Measurements from ENCODE around the gene TRIM47. TPM values are rescaled to one million over a fixed set of nuclear protein-coding genes. Genes with fewer than 3 reads are reported as not detected.

TRIM47 gene
- total and polyA plus RNA-seq, 2 of the 13 experiments (the other 11 are each of a cell fraction or from before 2014, with no cell fraction given) = 33.5 to 82.0 TPM

DNA sequence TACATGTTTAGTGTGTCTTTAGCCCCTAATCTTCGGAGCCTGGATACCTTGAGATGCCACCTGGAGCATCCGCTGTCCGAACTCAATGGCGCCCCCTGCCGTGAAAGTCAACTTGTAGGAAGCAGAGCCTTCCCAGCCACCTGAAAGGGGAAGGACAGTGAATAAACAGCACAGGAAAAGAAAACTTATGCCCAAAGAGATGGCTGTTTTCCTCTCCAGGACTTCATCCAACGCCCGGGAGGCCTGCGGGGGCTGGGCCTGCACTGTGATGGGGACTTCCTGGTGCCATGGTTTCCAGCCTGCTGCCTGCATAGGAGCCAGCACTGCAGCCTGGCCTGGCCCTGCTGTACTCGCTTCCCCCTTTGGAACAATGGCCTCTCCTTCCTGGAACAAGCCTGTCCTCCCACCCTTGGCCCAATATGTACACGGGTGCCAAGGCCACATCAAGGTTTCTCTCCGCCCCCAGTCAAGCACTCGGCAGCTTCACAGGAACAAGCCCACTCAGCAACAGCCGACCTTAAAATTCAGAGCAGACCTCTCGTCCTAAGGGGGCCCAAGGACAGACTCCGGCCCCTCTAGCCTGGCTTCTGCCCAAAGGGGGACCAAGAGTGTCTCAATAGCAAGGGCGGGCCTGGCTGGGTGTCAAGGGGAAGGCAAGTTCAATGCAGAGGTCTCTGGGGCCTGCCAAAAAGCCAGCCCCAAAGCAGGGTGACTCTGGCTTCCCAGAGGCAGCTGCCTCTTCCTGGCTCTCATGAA is 29.7 kb downstream of the TRIM47 start (continued):
- TF ChIP-seq ZNF775 (CRISPR knock-in tag; IDR thresholded peaks at IDR 0.05; ENCODE audit: borderline replicate concordance) (0 out of 2 replicates have a peak, but pooled peaks have one; percentile 75), SALL1 (CRISPR knock-in tag; IDR thresholded peaks at IDR 0.05) (peak; percentile 74), KLF9 (CRISPR knock-in tag; IDR thresholded peaks at IDR 0.05; ENCODE audit: low read depth) (no peak), MYC (CRISPR knock-in tag; IDR thresholded peaks at IDR 0.05; ENCODE audit: borderline replicate concordance) (0 out of 2 replicates have a peak, but pooled peaks have one; percentile 30), GATA4 (IDR thresholded peaks at IDR 0.05; ENCODE audit: borderline replicate concordance, low read depth) (no peak), ZNF607 (CRISPR knock-in tag; IDR thresholded peaks at IDR 0.05; ENCODE audit: borderline replicate concordance) (peak; percentile 64; the same call in 1 of the 2 replicates), MED1 (CRISPR knock-in tag; IDR thresholded peaks at IDR 0.05) (peak; percentile 44; the same call in 1 of the 2 replicates), ZNF614 (CRISPR knock-in tag; IDR thresholded peaks at IDR 0.05; ENCODE audit: borderline replicate concordance) (0 out of 2 replicates have a peak, but pooled peaks have one; percentile 4), ZNF121 (CRISPR knock-in tag; IDR thresholded peaks at IDR 0.05) (0 out of 2 replicates have a peak, but pooled peaks have one; percentile 28), ELF3 (CRISPR knock-in tag; IDR thresholded peaks at IDR 0.05) (peak; percentile 47; the same call in 1 of the 2 replicates), ZNF878 (CRISPR knock-in tag; IDR thresholded peaks at IDR 0.05) (0 out of 2 replicates have a peak, but pooled peaks have one; percentile 30), RBFOX2 (IDR thresholded peaks at IDR 0.05; ENCODE audit: low read depth, low read length) (peak; percentile 28; the same call in 1 of the 2 replicates)
- TF ChIP-seq, protein P1, sequence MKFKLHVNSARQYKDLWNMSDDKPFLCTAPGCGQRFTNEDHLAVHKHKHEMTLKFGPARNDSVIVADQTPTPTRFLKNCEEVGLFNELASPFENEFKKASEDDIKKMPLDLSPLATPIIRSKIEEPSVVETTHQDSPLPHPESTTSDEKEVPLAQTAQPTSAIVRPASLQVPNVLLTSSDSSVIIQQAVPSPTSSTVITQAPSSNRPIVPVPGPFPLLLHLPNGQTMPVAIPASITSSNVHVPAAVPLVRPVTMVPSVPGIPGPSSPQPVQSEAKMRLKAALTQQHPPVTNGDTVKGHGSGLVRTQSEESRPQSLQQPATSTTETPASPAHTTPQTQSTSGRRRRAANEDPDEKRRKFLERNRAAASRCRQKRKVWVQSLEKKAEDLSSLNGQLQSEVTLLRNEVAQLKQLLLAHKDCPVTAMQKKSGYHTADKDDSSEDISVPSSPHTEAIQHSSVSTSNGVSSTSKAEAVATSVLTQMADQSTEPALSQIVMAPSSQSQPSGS (CRISPR knock-in tag; IDR thresholded peaks at IDR 0.05) = 0 out of 2 replicates have a peak, but pooled peaks have one; percentile 20
- TF ChIP-seq, protein P2, sequence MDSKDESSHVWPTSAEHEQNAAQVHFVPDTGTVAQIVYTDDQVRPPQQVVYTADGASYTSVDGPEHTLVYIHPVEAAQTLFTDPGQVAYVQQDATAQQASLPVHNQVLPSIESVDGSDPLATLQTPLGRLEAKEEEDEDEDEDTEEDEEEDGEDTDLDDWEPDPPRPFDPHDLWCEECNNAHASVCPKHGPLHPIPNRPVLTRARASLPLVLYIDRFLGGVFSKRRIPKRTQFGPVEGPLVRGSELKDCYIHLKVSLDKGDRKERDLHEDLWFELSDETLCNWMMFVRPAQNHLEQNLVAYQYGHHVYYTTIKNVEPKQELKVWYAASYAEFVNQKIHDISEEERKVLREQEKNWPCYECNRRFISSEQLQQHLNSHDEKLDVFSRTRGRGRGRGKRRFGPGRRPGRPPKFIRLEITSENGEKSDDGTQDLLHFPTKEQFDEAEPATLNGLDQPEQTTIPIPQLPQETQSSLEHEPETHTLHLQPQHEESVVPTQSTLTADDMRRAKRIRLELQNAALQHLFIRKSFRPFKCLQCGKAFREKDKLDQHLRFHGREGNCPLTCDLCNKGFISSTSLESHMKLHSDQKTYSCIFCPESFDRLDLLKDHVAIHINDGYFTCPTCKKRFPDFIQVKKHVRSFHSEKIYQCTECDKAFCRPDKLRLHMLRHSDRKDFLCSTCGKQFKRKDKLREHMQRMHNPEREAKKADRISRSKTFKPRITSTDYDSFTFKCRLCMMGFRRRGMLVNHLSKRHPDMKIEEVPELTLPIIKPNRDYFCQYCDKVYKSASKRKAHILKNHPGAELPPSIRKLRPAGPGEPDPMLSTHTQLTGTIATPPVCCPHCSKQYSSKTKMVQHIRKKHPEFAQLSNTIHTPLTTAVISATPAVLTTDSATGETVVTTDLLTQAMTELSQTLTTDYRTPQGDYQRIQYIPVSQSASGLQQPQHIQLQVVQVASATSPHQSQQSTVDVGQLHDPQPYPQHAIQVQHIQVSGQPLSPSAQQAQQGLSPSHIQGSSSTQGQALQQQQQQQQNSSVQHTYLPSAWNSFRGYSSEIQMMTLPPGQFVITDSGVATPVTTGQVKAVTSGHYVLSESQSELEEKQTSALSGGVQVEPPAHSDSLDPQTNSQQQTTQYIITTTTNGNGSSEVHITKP (CRISPR knock-in tag; IDR thresholded peaks at IDR 0.05; ENCODE audit: low read depth) = peak; percentile 92
- TF ChIP-seq, protein P3, sequence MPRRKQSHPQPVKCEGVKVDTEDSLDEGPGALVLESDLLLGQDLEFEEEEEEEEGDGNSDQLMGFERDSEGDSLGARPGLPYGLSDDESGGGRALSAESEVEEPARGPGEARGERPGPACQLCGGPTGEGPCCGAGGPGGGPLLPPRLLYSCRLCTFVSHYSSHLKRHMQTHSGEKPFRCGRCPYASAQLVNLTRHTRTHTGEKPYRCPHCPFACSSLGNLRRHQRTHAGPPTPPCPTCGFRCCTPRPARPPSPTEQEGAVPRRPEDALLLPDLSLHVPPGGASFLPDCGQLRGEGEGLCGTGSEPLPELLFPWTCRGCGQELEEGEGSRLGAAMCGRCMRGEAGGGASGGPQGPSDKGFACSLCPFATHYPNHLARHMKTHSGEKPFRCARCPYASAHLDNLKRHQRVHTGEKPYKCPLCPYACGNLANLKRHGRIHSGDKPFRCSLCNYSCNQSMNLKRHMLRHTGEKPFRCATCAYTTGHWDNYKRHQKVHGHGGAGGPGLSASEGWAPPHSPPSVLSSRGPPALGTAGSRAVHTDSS (CRISPR knock-in tag; conservative IDR thresholded peaks at IDR 0.05) = 0 out of 2 replicates have a peak, but pooled peaks have one; percentile 69
- TF ChIP-seq, protein P4, sequence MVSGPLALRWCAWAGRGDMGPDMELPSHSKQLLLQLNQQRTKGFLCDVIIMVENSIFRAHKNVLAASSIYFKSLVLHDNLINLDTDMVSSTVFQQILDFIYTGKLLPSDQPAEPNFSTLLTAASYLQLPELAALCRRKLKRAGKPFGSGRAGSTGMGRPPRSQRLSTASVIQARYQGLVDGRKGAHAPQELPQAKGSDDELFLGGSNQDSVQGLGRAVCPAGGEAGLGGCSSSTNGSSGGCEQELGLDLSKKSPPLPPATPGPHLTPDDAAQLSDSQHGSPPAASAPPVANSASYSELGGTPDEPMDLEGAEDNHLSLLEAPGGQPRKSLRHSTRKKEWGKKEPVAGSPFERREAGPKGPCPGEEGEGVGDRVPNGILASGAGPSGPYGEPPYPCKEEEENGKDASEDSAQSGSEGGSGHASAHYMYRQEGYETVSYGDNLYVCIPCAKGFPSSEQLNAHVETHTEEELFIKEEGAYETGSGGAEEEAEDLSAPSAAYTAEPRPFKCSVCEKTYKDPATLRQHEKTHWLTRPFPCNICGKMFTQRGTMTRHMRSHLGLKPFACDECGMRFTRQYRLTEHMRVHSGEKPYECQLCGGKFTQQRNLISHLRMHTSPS (CRISPR knock-in tag; IDR thresholded peaks at IDR 0.05; ENCODE audit: low read depth) = no peak; the same call in none of the 2 replicates
- TF ChIP-seq, protein P5, sequence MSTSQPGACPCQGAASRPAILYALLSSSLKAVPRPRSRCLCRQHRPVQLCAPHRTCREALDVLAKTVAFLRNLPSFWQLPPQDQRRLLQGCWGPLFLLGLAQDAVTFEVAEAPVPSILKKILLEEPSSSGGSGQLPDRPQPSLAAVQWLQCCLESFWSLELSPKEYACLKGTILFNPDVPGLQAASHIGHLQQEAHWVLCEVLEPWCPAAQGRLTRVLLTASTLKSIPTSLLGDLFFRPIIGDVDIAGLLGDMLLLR (CRISPR knock-in tag; IDR thresholded peaks at IDR 0.05) = 0 out of 2 replicates have a peak, but pooled peaks have one; percentile 53
- TF ChIP-seq, protein P6, sequence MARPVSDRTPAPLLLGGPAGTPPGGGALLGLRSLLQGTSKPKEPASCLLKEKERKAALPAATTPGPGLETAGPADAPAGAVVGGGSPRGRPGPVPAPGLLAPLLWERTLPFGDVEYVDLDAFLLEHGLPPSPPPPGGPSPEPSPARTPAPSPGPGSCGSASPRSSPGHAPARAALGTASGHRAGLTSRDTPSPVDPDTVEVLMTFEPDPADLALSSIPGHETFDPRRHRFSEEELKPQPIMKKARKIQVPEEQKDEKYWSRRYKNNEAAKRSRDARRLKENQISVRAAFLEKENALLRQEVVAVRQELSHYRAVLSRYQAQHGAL (CRISPR knock-in tag; IDR thresholded peaks at IDR 0.05; ENCODE audit: not compliant biosample characterization) = no peak

Measured in HepG2 (cell line).